Measurements from ENCODE around the gene MFN2.

The MFN2 gene

GRCh38 chr1:12047120-12047876 is 67.1 kb downstream of the MFN2 start:
- DNase-seq (ENCODE audit: insufficient read length) (no peak), FAIRE-seq (peak; percentile 99)

GRCh38 chr1:12048372-12048771 is 68.1 kb downstream of the MFN2 start:
- DNase-seq (ENCODE audit: insufficient read length) (no peak), FAIRE-seq (peak; percentile 64)
- no peak for TF ChIP-seq POLR2A (IDR thresholded peaks at IDR 0.05; ENCODE audit: low read depth, low read length)
- TF ChIP-seq POLR2AphosphoS5 (IDR thresholded peaks at IDR 0.05; ENCODE audit: low read depth, low read length), result no peak
- TF ChIP-seq TAF1 (IDR thresholded peaks at IDR 0.05; ENCODE audit: borderline replicate concordance, low read depth, low read length), result no peak

More at GRCh38 chr1:12047120-12047876, 67.1 kb downstream of the MFN2 start:
- TF ChIP-seq POLR2AphosphoS5 (IDR thresholded peaks at IDR 0.05; ENCODE audit: low read depth, low read length) (peak; percentile 57; the same call in 1 of the 2 replicates), POLR2A (IDR thresholded peaks at IDR 0.05; ENCODE audit: low read depth, low read length) (peak; percentile 72; the same call in 1 of the 2 replicates), TAF1 (IDR thresholded peaks at IDR 0.05; ENCODE audit: borderline replicate concordance, low read depth, low read length) (no peak)

GRCh38 chr1:12049616-12050015 is 69.4 kb downstream of the MFN2 start:
- FAIRE-seq (peak; percentile 58), DNase-seq (ENCODE audit: insufficient read length) (no peak)
- TF ChIP-seq POLR2AphosphoS5 (IDR thresholded peaks at IDR 0.05; ENCODE audit: low read depth, low read length) (no peak), TAF1 (IDR thresholded peaks at IDR 0.05; ENCODE audit: borderline replicate concordance, low read depth, low read length) (no peak), POLR2A (IDR thresholded peaks at IDR 0.05; ENCODE audit: low read depth, low read length) (no peak)

DNA sequence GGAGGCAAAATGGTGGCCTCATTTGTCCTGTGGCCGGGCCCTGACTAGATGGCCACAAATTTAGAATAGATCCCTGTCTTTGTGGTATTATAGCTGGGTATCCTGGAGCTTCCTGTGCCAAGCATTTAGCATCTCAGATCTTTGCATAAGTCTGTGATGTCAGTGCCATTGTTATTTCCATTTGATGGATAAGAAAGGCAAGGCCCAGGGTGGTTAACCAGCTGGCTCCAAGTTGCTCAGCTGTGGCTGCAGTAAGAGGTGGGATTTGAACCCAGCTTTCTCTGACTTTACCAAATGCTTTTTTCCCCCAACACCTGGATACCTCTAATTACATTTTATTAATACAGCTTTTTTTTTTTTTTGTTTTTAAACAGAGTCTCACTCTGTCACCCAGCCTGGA is 71.1 kb downstream of the MFN2 start:
- no peak for TF ChIP-seq POLR2AphosphoS5 (IDR thresholded peaks at IDR 0.05; ENCODE audit: low read depth, low read length)
- no peak for TF ChIP-seq POLR2A (IDR thresholded peaks at IDR 0.05; ENCODE audit: low read depth, low read length)
- TF ChIP-seq TAF1 (IDR thresholded peaks at IDR 0.05; ENCODE audit: borderline replicate concordance, low read depth, low read length), result no peak
- no peak for DNase-seq (ENCODE audit: insufficient read length)
- FAIRE-seq, result peak; percentile 48

- TF ChIP-seq POLR2A (IDR thresholded peaks at IDR 0.05; ENCODE audit: low read depth, low read length), result peak; percentile 73; the same call in 1 of the 2 replicates
- TF ChIP-seq TAF1 (IDR thresholded peaks at IDR 0.05; ENCODE audit: borderline replicate concordance, low read depth, low read length), result 0 out of 2 replicates have a peak, but pooled peaks have one; percentile 17
- TF ChIP-seq POLR2AphosphoS5 (IDR thresholded peaks at IDR 0.05; ENCODE audit: low read depth, low read length), result peak; percentile 76
- peak; percentile 100 for FAIRE-seq
- DNase-seq (ENCODE audit: insufficient read length), result peak; percentile 65
These were observed 71.8 kb downstream of the MFN2 start for GRCh38 chr1:12052008-12052573.

- no peak for FAIRE-seq
- DNase-seq (ENCODE audit: insufficient read length), result no peak
- TF ChIP-seq TAF1 (IDR thresholded peaks at IDR 0.05; ENCODE audit: borderline replicate concordance, low read depth, low read length), result 0 out of 2 replicates have a peak, but pooled peaks have one; percentile 34
- no peak for TF ChIP-seq POLR2AphosphoS5 (IDR thresholded peaks at IDR 0.05; ENCODE audit: low read depth, low read length)
- peak; percentile 24; the same call in 1 of the 2 replicates for TF ChIP-seq POLR2A (IDR thresholded peaks at IDR 0.05; ENCODE audit: low read depth, low read length)
These were observed 72.9 kb downstream of the MFN2 start for GRCh38 chr1:12052997-12053686.

DNA sequence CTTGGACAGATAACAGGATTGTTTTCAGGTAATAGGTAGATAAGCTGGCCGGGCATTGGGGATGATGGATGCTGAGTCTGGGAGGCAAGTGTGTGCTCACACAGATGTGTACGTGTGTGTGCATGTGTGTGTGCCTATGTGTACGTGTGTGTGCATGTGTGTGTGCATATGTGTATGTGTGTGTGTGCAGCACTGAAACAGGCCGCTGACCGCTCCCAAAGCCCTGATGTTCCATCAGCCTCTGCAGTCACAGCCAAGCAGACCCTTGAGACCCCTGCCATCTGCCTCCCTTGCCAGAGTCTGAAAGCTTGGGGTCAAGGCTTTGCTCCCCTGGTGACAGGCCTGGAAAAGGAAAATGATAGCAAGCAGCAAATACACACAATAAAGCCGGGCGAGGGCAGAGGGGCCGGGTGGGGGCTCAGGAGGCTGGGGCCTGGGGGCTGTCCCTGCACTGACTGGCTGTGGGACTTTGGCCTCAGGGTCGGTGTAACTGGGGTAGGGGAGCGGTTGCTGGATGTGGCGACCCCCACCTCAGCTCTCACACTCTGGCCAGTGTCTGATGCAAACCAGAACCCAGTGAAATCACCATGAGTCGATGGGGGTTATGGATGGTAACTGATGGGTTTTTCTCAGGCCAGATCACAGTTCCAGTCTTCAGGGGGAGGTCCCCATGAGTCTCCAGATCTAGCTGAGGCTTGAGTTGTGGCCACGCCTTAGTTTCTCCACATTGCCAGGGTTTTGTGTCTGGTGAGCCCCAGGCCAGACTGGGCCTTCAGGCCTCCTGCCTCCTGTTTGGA is 73.7 kb downstream of the MFN2 start:
- DNase-seq (ENCODE audit: insufficient read length) (no peak), FAIRE-seq (peak; percentile 88)
- TF ChIP-seq TAF1 (IDR thresholded peaks at IDR 0.05; ENCODE audit: borderline replicate concordance, low read depth, low read length) (0 out of 2 replicates have a peak, but pooled peaks have one; percentile 5), POLR2A (IDR thresholded peaks at IDR 0.05; ENCODE audit: low read depth, low read length) (no peak)

DNA sequence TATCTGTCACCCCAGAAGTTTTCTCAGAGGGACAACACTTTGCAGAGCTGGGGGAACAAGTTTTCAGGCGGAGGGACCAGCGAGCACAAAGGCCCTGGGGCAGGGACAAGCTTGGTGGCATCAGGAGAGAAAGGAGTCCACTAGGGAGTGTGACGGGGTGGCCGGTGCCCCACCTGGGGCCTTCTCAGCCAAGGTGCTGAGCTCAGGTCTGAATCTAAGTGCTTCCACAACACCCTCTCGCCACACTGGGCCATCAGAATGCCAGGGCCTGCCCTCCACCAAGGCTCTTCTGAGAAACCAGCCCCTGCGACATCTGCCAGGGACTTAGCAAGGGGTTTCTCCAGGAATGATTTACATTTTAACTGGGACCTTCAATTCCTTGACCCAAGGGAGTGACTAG is 75.0 kb downstream of the MFN2 start:
- FAIRE-seq (no peak), DNase-seq (ENCODE audit: insufficient read length) (no peak)
- no peak for TF ChIP-seq TAF1 (IDR thresholded peaks at IDR 0.05; ENCODE audit: borderline replicate concordance, low read depth, low read length)
- no peak for TF ChIP-seq POLR2A (IDR thresholded peaks at IDR 0.05; ENCODE audit: low read depth, low read length)
- no peak for TF ChIP-seq POLR2AphosphoS5 (IDR thresholded peaks at IDR 0.05; ENCODE audit: low read depth, low read length)

- TF ChIP-seq POLR2A (IDR thresholded peaks at IDR 0.05; ENCODE audit: low read depth, low read length), result no peak
- no peak for TF ChIP-seq POLR2AphosphoS5 (IDR thresholded peaks at IDR 0.05; ENCODE audit: low read depth, low read length)
- TF ChIP-seq TAF1 (IDR thresholded peaks at IDR 0.05; ENCODE audit: borderline replicate concordance, low read depth, low read length), result no peak
- DNase-seq (ENCODE audit: insufficient read length) (no peak), FAIRE-seq (peak; percentile 90)
These were observed 76.1 kb downstream of the MFN2 start for GRCh38 chr1:12056331-12056841.

- DNase-seq (ENCODE audit: insufficient read length) (no peak), FAIRE-seq (peak; percentile 93)
- no peak for TF ChIP-seq POLR2AphosphoS5 (IDR thresholded peaks at IDR 0.05; ENCODE audit: low read depth, low read length)
- no peak for TF ChIP-seq TAF1 (IDR thresholded peaks at IDR 0.05; ENCODE audit: borderline replicate concordance, low read depth, low read length)
- no peak for TF ChIP-seq POLR2A (IDR thresholded peaks at IDR 0.05; ENCODE audit: low read depth, low read length)
These were observed 77.1 kb downstream of the MFN2 start for GRCh38 chr1:12057382-12057781.
